CD14-positive monocyte (primary cell): ENCODE data around the gene OOSP2. TPM values are rescaled to one million over a fixed set of nuclear protein-coding genes. Genes with fewer than 3 reads are reported as not detected.

ENCODE experiments used
- DNase-seq, 3 donors: peaks; one replicate each; pipeline ENCODE4 v3.0.0-alpha.2; 2011 to 2022
- H2AFZ ChIP-seq: 2 replicates; pipeline ENCODE4 v1.6.0; 2012; ENCODE audit warnings: mild to moderate bottlenecking, low read depth, low read length, inconsistent platforms; ENCODE audit not compliant: insufficient read depth, poor library complexity, severe bottlenecking
- H3K27ac ChIP-seq, 2 donors: 1 replicate in 1 of 2; 2 replicates in 1 of 2; pipeline ENCODE4 v1.5.1; 2012 to 2013; ENCODE audit warnings: low read length in 2 of 2, control low read depth in 1 of 2, inconsistent platforms in 1 of 2, low read depth in 1 of 2, mild to moderate bottlenecking in 1 of 2
- H3K27me3 ChIP-seq, 2 donors: one replicate each; pipeline versions ENCODE4 v1.6.0 to v1.6.1; 2011 to 2013; ENCODE audit warnings: low read length in 2 of 2; ENCODE audit not compliant: control insufficient read depth in 2 of 2, insufficient read depth in 2 of 2
- H3K36me3 ChIP-seq, 2 donors: replicated peaks in 1 of 2; 1 replicate in 1 of 2; 2 replicates in 1 of 2; pipeline versions ENCODE4 v1.5.1 to v1.6.1; 2012 to 2013; ENCODE audit warnings: low read length in 2 of 2, control low read depth in 1 of 2, inconsistent platforms in 1 of 2, mild to moderate bottlenecking in 1 of 2; ENCODE audit not compliant: insufficient read depth in 2 of 2, control insufficient read depth in 1 of 2
- H3K4me1 ChIP-seq, 2 donors: 1 replicate in 1 of 2; 2 replicates in 1 of 2; pipeline versions ENCODE4 v1.5.1 to v1.6.1; 2012 to 2013; ENCODE audit warnings: low read length in 2 of 2, control low read depth in 1 of 2, inconsistent platforms in 1 of 2, mild to moderate bottlenecking in 1 of 2, moderate library complexity in 1 of 2; ENCODE audit not compliant: insufficient read depth in 2 of 2, control insufficient read depth in 1 of 2
- H3K4me2 ChIP-seq: replicated peaks from 2 replicates; pipeline ENCODE3; 2012; ENCODE audit warnings: low read length, moderate library complexity, mild to moderate bottlenecking; ENCODE audit not compliant: poor library complexity, severe bottlenecking; ENCODE audit errors: extremely low read depth
- H3K4me3 ChIP-seq, 3 experiments: fragments of 200-600 bp in 1 of 3; sonication (generic) in 1 of 3; replicated peaks in 1 of 3; 1 replicate in 2 of 3; 2 replicates in 1 of 3; pipeline ENCODE4 v1.5.1; 2011 to 2013; ENCODE audit warnings: low read length in 3 of 3, mild to moderate bottlenecking in 3 of 3, control low read depth in 2 of 3, low read depth in 2 of 3, inconsistent platforms in 1 of 3, moderate library complexity in 1 of 3
- H3K79me2 ChIP-seq: 2 replicates; pipeline ENCODE4 v1.6.0; 2012; ENCODE audit warnings: mild to moderate bottlenecking, control low read depth, inconsistent platforms, low read length, moderate library complexity; ENCODE audit not compliant: insufficient read depth
- H3K9ac ChIP-seq: 2 replicates; pipeline ENCODE4 v1.6.0; 2017; ENCODE audit warnings: low read length, mild to moderate bottlenecking; ENCODE audit not compliant: insufficient read depth, poor library complexity, severe bottlenecking
- H3K9me3 ChIP-seq, 2 donors: replicated peaks in 1 of 2; 1 replicate in 1 of 2; 2 replicates in 1 of 2; pipeline versions ENCODE4 v1.5.1 to v1.6.1; 2012 to 2013; ENCODE audit warnings: low read length in 2 of 2, control low read depth in 1 of 2; ENCODE audit not compliant: control insufficient read depth in 1 of 2, insufficient read depth in 1 of 2
- H4K20me1 ChIP-seq: 2 replicates; pipeline ENCODE4 v1.6.0; 2012; ENCODE audit warnings: mild to moderate bottlenecking, low read length, control low read depth, moderate library complexity; ENCODE audit not compliant: insufficient read depth
- H3K27ac Mint-ChIP-seq, 7 donors: one replicate each; pipeline ENCODE4 v1.8.0; 2020; ENCODE audit warnings: mild to moderate bottlenecking in 7 of 7, mixed read lengths in 7 of 7, moderate library complexity in 6 of 7, inconsistent platforms in 2 of 7
- H3K27me3 Mint-ChIP-seq, 3 donors: one replicate each; pipeline ENCODE4 v1.8.0; 2021 to 2022; ENCODE audit warnings: low read depth in 3 of 3, mild to moderate bottlenecking in 3 of 3, mixed read lengths in 3 of 3, moderate library complexity in 3 of 3, inconsistent platforms in 1 of 3
- H3K36me3 Mint-ChIP-seq, 2 donors: one replicate each; pipeline ENCODE4 v1.8.0; 2020; ENCODE audit warnings: mixed read lengths in 2 of 2, inconsistent platforms in 1 of 2, mild to moderate bottlenecking in 1 of 2
- H3K4me1 Mint-ChIP-seq: one replicate; pipeline ENCODE4 v1.8.0; 2020; ENCODE audit warnings: mild to moderate bottlenecking, mixed read lengths
- H3K4me3 Mint-ChIP-seq, 2 donors: one replicate each; pipeline ENCODE4 v1.8.0; 2020; ENCODE audit warnings: mild to moderate bottlenecking in 2 of 2, mixed read lengths in 2 of 2, moderate library complexity in 1 of 2
- H3K9me3 Mint-ChIP-seq, 7 donors: one replicate each; pipeline ENCODE4 v1.8.0; 2020 to 2022; ENCODE audit warnings: mixed read lengths in 7 of 7, mild to moderate bottlenecking in 6 of 7, moderate library complexity in 6 of 7, inconsistent platforms in 2 of 7
- CTCF ChIP-seq: fragments of 200-600 bp; IDR thresholded peaks from one replicate; pipeline ENCODE4 v1.8.0; 2022; ENCODE audit warnings: antibody characterized with exemption, mild to moderate bottlenecking
- WGBS: methylation state at CpG from one replicate; pipeline ENCODE4 v1.1.5; 2013; ENCODE audit warnings: missing lambda C conversion rate; ENCODE audit not compliant: insufficient coverage; 5-methylcytosine and 5-hydroxymethylcytosine counted together
- intact Hi-C, 2 donors: fragments of 100-400 bp; cut with micrococcal nuclease; formaldehyde crosslinking; loops; one replicate each; pipeline versions ENCODE4 v1.15.0 to v1.15.1; 2023
- polyA plus RNA-seq, 3 donors: library from polyadenylated mRNA; depleted of rRNA in 1 of 3; unstranded in 2 of 3; stranded (reverse) in 1 of 3; fragments of 300-500 nt in 2 of 3; fragments of >200 nt in 1 of 3; fragmentation: Illumina TruSeq in 2 of 3; gene quantifications; 1 replicate in 2 of 3; 2 replicates in 1 of 3; pipeline ENCODE4 v1.2.3, GENCODE V29; 2012 to 2021

OOSP2 gene
- polyA plus RNA-seq, 3 donors, result not detected

GRCh38 chr11:59992425-59992824 lies 47.8 kb upstream of the OOSP2 start:
- no peak overlapping the region for H3K9ac ChIP-seq
- TF ChIP-seq CTCF, result no peak
- no peaks in the 10 kb centered on the region for H3K79me2 ChIP-seq
- intact Hi-C loops, result no loop called here
- no peaks in the 10 kb centered on the region for H3K27me3 ChIP-seq
- H3K9me3 ChIP-seq, result peaks cover 8 to 11% of the 10 kb centered on the region in 2 donors
- peaks cover 0 to 2% (median 0%) of the 10 kb centered on the region in 3 donors for H3K27me3 Mint-ChIP-seq
- H3K4me1 Mint-ChIP-seq, result no peaks in the 10 kb centered on the region
- H3K4me1 ChIP-seq, result no peaks in the 10 kb centered on the region
- no peak overlapping the region for H3K4me2 ChIP-seq
- DNase-seq, result no peak
- H3K27ac ChIP-seq, result no peak overlapping the region
- WGBS, result no CpG with 5 or more reads among the region's 5 CpGs
- no peaks in the 10 kb centered on the region for H4K20me1 ChIP-seq
- H3K27ac Mint-ChIP-seq, result no peak overlapping the region
- H3K36me3 ChIP-seq, result no peaks in the 10 kb centered on the region
- no peak overlapping the region for H3K4me3 Mint-ChIP-seq
- H2AFZ ChIP-seq, result no peak overlapping the region
- H3K4me3 ChIP-seq, result no peak overlapping the region
- H3K9me3 Mint-ChIP-seq, result peaks cover 20 to 33% (median 27%) of the 10 kb centered on the region in 7 donors
- no peaks in the 10 kb centered on the region for H3K36me3 Mint-ChIP-seq

- H3K4me3 ChIP-seq, result no peak overlapping the region
- no peak for TF ChIP-seq CTCF
- H3K9me3 ChIP-seq, result peaks cover 19 to 20% of the 10 kb centered on the region in 2 donors
- H3K27me3 Mint-ChIP-seq, result no peaks in the 10 kb centered on the region
- DNase-seq, result no peak
- no peak overlapping the region for H3K27ac ChIP-seq
- H3K9me3 Mint-ChIP-seq, result peaks cover 13 to 33% (median 21%) of the 10 kb centered on the region in 7 donors
- H3K36me3 Mint-ChIP-seq, result no peaks in the 10 kb centered on the region
- WGBS, result no CpG with 5 or more reads among the region's 2 CpGs
- no peaks in the 10 kb centered on the region for H3K36me3 ChIP-seq
- no peaks in the 10 kb centered on the region for H3K4me1 ChIP-seq
- H2AFZ ChIP-seq, result no peak overlapping the region
- H4K20me1 ChIP-seq, result no peaks in the 10 kb centered on the region
- H3K27ac Mint-ChIP-seq, result no peak overlapping the region
- no peak overlapping the region for H3K9ac ChIP-seq
- intact Hi-C loops, result no loop called here
- H3K27me3 ChIP-seq, result no peaks in the 10 kb centered on the region
- H3K4me3 Mint-ChIP-seq, result no peak overlapping the region
- no peaks in the 10 kb centered on the region for H3K4me1 Mint-ChIP-seq
- no peaks in the 10 kb centered on the region for H3K79me2 ChIP-seq
- no peak overlapping the region for H3K4me2 ChIP-seq
These were observed 42.4 kb upstream of the OOSP2 start for GRCh38 chr11:59997800-59998199.
